Measurements from ENCODE around the gene CHD8.

Gene CHD8

GRCh38 chr14:21369949-21370679 lies 85.8 kb downstream of the CHD8 start:
- no peak for DNase-seq

- no peak for DNase-seq
Measured at GRCh38 chr14:21367582-21368144, 88.3 kb downstream of the CHD8 start.

GRCh38 chr14:21356511-21356910 lies 99.4 kb downstream of the CHD8 start:
- no peak for DNase-seq

- DNase-seq, result no peak
Measured at GRCh38 chr14:21352587-21352986, 103.3 kb downstream of the CHD8 start.

- no peak for DNase-seq
Measured at GRCh38 chr14:21350539-21350938, 105.4 kb downstream of the CHD8 start.

GRCh38 chr14:21347201-21347600 lies 108.7 kb downstream of the CHD8 start:
- no peak for DNase-seq

- no peak for DNase-seq
Measured at GRCh38 chr14:21346532-21347135, 109.3 kb downstream of the CHD8 start.

- DNase-seq, result no peak
Measured at GRCh38 chr14:21343035-21343794, 112.7 kb downstream of the CHD8 start.
